HG02884 (cell line): Measurements from ENCODE around the gene POR.

ENCODE experiments used
- ATAC-seq: cut with Tn5 transposase; IDR thresholded peaks from one replicate; pipeline ENCODE4 v1.9.1; 2021; ENCODE audit warnings: mild to moderate bottlenecking, moderate library complexity; ENCODE audit not compliant: unreplicated experiment

POR gene

GRCh38 chr7:75915416-75916156, 631 bp downstream of the POR start:
- ATAC-seq, result no peak

DNA sequence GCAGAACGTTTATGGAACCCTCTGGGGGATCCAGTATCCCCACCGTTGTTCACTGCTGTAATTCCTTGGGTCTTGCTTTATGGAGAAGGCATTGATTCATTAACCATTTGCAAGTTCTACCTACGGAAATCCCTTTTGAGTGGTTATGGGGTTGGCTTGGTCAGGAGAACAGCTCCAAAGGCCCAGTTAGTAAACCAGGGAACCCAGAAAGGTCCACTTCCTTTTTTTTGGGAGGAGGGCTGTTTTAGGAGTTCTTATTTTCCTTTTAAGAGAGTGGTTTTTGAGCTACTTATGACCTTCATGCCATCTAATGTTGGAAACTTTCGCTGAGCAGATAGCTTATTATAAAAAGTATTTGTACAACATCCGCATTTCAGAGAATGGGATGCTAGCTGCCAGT, 1.3 kb downstream of the POR start:
- no peak for ATAC-seq

- ATAC-seq, result no peak
These were observed 2.0 kb downstream of the POR start for GRCh38 chr7:75916685-75917634.

DNA sequence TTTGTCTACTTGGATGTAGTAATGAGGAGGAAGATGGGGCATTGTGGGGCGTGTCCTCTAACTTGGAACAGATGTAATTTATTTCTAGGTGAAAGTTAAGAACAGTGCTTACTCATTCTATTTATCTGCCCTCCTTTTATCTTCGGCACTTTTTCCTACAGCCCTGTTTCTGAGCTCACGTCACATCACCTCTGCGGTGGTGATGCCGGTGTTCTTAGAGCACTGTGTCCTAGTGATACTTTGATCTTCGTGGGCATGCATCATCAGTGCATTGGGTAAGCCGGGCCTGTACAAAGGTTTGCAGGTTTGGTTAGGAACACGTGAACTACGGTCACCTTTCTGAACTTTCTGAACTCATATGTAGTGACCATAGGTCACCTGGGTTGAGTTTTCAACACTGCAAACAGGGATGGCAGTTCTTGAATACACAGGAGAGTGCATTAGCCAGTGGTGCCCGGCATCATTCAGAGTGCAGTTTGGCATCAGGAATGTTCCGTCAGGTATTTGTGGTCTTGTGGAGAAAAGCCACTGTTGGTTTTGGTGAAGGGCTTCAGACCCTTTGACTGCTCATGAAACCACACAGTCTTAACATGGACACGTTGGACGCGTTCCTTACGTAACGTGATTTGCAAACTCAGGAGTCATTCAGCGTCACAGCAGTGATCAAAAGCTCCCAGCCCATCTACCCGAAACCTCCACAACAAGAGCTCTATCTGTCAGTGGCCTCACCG, 5.6 kb downstream of the POR start:
- no peak for ATAC-seq

DNA sequence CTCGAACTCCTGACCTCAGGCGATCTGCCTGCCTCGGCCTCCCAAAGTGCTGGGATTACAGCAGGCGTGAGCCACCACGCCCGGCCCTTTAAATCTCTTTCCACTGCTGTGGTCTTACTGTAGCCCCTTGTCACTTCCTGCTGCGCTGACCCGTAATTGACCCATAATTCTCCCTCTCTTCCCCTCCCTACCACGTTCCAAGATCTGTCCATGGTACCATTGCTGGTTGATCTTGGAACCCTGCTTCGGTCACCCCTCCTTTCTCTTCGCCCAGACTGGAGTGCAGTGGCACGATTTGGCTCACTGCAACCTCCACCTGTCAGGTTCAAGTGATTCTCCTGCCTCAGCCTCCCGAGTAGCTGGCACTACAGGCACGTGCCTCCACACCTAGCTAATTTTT, 6.5 kb downstream of the POR start:
- no peak for ATAC-seq

- no peak for ATAC-seq
These were observed 8.1 kb downstream of the POR start for GRCh38 chr7:75922966-75923603.

GRCh38 chr7:75924256-75924655, 9.3 kb downstream of the POR start:
- no peak for ATAC-seq

DNA sequence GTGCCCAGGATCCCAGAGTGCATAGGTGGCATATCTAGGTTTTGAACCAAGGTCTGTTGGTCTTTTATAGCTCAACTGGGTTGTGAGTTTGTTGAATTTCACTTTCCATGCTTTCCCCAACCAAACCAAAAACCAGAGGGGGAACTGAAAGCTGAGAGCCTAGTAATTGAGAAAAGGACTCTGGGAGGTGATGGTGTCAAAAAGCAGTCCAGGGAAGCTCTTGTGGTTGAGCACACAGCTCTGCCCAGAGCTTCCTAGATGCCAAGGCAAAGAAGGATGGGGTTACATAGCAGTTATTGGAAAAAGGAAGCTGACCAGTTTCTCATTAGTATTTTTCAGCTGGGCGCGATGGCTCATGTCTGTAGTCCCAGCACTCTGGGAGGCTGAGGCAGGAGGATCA, 9.9 kb downstream of the POR start:
- no peak for ATAC-seq

DNA sequence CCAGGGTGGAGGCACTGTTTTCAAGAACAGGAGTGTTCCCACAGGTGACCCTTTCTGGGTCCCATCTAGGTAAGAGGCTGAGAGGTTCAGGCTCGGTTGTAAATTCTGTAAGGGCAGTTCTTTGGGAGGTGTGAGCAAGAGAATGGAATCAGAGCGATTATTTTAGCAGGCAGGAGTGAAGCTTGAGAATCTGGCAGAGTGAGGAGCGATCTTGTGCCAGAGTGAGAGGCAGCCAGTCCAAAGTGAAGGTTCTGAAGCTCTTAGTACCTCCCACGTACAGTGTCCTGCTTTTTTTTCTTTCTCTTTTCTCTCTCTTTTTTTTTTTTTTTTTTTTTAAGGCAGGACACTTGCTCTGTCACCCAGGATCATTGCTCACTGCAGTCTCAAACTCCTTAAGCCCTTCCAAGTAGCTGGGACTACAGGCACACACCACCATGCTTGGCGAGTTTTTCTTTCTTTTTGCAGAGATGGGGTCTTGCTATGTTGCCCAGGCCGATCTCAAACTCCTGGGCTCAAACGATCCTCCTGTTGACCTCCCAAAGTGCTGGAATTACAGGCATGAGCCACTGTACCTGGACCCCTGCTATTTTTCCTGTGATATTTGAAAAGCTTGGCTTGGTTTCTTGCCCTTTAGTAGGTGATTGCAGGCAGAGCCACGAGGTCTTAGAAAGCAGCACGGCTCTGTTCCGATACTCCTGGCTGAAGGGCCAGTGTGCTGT, 10.9 kb downstream of the POR start:
- ATAC-seq, result no peak

- ATAC-seq, result peak; percentile 75
These were observed 13.6 kb downstream of the POR start for GRCh38 chr7:75928568-75928914.

- ATAC-seq, result no peak
These were observed 16.7 kb downstream of the POR start for GRCh38 chr7:75931680-75932079.

GRCh38 chr7:75937958-75938786, 23.2 kb downstream of the POR start:
- ATAC-seq, result no peak

- no peak for ATAC-seq
These were observed 24.0 kb downstream of the POR start for GRCh38 chr7:75938921-75939320.

DNA sequence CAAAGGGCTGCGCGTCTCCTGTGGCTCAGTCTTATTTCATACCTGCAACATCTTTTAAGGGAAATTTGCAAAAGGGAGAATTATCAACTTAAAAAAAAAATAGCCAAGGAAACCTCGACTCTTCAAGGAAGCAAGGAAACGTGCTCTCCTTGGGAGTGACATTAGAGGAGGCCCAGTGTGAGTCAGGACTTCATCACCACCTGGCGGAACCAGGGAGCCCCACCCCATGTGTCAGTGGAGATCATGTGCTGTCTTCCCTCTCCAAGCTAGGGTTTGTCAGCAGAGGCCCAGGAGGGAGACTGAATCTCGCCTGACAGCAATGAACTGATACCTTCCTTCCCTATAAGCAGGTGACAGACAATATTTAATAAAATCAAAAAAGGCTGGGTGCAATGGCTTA, 28.9 kb downstream of the POR start:
- ATAC-seq, result no peak

- no peak for ATAC-seq
These were observed 29.6 kb downstream of the POR start for GRCh38 chr7:75944507-75944906.

DNA sequence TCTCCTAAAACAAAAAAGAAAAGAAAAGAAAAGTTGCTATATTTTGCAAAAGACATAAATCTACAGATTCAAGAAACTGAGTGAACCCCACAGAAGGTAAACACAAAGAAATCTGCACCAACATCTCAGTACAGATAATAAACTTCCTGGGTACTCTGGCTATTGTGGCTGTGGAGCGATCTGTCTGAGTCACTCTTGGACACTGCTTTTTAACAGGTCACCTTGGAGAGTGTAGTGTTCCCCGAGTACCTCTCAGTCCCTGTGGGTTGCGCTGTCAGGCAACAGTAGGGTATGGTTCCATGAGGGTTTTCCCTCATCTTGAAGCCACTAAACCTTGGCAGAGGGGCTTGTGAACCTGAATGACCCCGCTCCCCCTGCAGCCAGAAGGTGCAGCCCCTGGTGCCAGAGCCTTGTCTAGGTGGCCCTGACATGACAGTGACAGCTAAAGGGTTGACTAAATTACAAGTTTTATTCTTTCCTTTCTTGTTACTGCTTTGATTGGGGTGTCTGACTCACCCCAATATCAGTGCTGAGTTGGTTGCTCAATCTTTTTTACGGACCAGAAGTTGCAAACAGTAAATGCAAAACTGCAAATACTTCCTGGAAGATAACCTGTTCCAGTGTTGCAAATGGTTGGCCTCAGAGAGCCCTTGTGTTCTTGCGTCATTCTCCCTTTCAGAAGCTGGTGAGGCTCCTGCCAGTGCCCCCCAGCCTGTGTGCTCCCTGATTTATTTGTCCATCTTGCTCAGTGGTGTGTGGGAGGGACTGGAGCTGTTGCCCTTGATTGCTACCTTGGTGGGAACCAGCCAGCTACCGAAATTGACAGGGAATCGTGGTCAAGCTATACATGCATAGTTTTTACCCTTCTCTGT, 30.6 kb downstream of the POR start:
- ATAC-seq, result no peak

DNA sequence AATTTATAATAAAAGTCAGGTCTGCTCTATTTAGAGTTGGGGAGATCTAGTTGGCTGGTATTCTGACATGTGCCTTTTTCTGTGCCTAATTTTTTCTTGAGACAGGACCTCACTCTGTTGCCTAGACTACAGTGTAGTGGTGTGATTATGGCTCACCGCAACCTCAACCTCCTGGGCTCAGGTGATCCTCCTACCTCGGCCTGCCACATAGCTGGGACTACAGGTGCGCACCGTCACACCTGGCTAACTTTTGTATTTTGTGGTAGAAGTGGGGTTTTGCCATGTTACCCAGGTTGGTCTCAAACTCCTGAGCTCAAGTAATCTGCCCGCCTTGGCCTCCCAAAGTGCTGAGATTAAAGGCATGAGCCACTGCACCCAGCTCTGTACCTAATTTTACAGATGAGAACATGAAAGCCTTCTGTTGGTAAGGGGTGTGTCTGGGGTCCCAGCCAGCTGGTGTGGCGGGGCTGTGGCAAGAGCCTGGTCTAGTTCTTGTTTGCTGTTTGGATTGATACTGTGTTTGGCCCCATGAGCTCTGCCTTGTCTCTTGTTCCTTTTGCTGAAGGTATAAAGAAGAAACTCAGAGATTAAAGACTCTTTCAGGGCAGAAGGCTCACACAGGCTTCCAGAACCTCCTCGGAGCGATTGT, 31.4 kb downstream of the POR start:
- no peak for ATAC-seq

DNA sequence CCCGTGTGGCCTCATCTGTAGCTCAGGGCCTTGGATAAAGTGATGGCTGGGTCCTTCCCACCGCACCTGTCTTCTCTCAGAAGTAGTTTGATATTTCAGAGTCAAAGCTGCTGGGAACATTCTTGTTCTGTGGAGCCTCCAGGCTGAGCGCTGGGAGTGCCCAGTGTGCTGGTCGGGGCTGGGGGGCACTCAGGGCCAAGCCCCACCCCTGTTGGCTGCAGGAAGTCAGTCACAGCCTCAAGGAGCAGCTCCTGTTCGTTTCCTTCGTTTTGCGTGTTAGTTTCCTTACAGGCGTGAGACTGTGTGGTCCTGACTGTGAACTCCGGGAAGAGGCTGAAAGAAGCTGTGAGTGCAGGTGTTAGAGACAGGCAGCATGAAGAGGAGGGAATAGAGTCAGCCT, 33.2 kb downstream of the POR start:
- no peak for ATAC-seq
